ENCODE results near the gene CLCN7. TPM values are rescaled to one million over a fixed set of nuclear protein-coding genes. Genes with fewer than 3 reads are reported as not detected.

The CLCN7 gene
- polyA plus RNA-seq, 3 donors = 37.4 to 249 (median 56.5) TPM

DNA sequence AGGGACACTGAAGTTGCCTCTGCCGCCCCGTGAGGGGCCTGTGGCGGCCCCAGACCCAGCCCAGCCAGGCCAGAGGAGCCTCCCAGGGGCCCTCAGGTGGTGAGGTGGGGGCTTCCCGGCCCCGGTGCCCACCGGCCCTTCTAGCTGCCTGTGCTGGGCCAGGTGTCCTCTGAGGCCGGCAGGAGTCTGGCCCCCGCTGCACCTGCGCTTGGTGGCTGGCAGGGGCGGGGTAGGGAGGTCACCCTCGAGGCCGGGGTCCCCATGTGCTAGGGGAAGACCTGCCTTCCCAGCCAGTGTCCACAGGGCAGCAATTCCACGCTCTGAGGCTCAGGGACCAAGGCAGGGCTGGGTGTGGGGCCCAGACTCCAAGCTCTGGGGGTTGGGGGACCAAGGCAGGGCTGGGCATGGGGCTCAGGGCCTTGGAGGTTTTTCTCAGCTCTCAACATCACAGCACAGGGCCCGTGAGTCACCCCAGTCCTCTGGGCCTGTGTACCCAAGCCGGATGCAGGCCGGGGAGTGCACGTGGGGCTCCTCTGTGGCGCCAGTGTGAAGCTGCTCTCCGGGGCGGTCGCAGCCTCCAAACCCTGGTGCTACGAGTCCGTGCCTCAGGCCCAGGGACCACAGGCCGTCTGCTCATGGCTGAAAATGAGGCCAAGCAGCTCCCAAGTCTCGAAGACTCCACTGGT is 29.2 kb downstream of the CLCN7 start:
- no peak overlapping the region for H2AFZ ChIP-seq (ENCODE audit: insufficient read depth, low read depth, low read length, poor library complexity, severe bottlenecking)
- WGBS (ENCODE audit: insufficient coverage) = 92% methylated on average over 23 of the region's 25 CpGs
- no peak overlapping the region for H3K4me3 ChIP-seq (replicated peaks in 1 of 3; ENCODE audit: low read depth in 2 of 3, low read length in 3 of 3)
- Mint-ChIP-seq H3K27me3 (ENCODE audit: low read depth in 3 of 3) (peaks cover 0 to 3% (median 0%) of the 10 kb centered on the region in 3 donors), H3K27ac (no peak overlapping the region), H3K36me3 (peaks cover 30 to 39% of the 10 kb centered on the region in 2 donors), H3K4me3 (no peak overlapping the region), H3K4me1 (no peaks in the 10 kb centered on the region), H3K9me3 (no peaks in the 10 kb centered on the region)
- peaks cover 32% of the 10 kb centered on the region for H4K20me1 ChIP-seq (ENCODE audit: insufficient read depth, low read length)
- H3K9me3 ChIP-seq (replicated peaks in 1 of 2; ENCODE audit: control insufficient read depth in 1 of 2, insufficient read depth in 1 of 2, low read length in 2 of 2) = no peaks in the 10 kb centered on the region
- no peaks in the 10 kb centered on the region for H3K4me1 ChIP-seq (ENCODE audit: control insufficient read depth in 1 of 2, insufficient read depth in 2 of 2, low read length in 2 of 2)
- peaks cover 51 to 53% of the 10 kb centered on the region in 2 donors for H3K36me3 ChIP-seq (replicated peaks in 1 of 2; ENCODE audit: control insufficient read depth in 1 of 2, insufficient read depth in 2 of 2, low read length in 2 of 2)
- H3K27me3 ChIP-seq (ENCODE audit: control insufficient read depth in 2 of 2, insufficient read depth in 2 of 2, low read length in 2 of 2) = no peaks in the 10 kb centered on the region
- H3K4me2 ChIP-seq (replicated peaks; ENCODE audit: extremely low read depth, low read length, poor library complexity, severe bottlenecking) = no peak overlapping the region
- H3K27ac ChIP-seq (ENCODE audit: low read depth in 1 of 2, low read length in 2 of 2) = no peak overlapping the region
- TF ChIP-seq, protein P1, sequence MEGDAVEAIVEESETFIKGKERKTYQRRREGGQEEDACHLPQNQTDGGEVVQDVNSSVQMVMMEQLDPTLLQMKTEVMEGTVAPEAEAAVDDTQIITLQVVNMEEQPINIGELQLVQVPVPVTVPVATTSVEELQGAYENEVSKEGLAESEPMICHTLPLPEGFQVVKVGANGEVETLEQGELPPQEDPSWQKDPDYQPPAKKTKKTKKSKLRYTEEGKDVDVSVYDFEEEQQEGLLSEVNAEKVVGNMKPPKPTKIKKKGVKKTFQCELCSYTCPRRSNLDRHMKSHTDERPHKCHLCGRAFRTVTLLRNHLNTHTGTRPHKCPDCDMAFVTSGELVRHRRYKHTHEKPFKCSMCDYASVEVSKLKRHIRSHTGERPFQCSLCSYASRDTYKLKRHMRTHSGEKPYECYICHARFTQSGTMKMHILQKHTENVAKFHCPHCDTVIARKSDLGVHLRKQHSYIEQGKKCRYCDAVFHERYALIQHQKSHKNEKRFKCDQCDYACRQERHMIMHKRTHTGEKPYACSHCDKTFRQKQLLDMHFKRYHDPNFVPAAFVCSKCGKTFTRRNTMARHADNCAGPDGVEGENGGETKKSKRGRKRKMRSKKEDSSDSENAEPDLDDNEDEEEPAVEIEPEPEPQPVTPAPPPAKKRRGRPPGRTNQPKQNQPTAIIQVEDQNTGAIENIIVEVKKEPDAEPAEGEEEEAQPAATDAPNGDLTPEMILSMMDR (IDR thresholded peaks at IDR 0.05) = no peak
- intact Hi-C loops (cut with micrococcal nuclease) = no loop called here
- no peak for DNase-seq
- no peaks in the 10 kb centered on the region for H3K79me2 ChIP-seq (ENCODE audit: insufficient read depth, low read length)
- H3K9ac ChIP-seq (ENCODE audit: insufficient read depth, low read length, poor library complexity, severe bottlenecking) = no peak overlapping the region

- Histone ChIP-seq H3K4me2 (replicated peaks; ENCODE audit: extremely low read depth, low read length, poor library complexity, severe bottlenecking) (no peak overlapping the region), H3K79me2 (ENCODE audit: insufficient read depth, low read length) (no peaks in the 10 kb centered on the region), H3K36me3 (replicated peaks in 1 of 2; ENCODE audit: control insufficient read depth in 1 of 2, insufficient read depth in 2 of 2, low read length in 2 of 2) (peaks cover 43 to 45% of the 10 kb centered on the region in 2 donors), H4K20me1 (ENCODE audit: insufficient read depth, low read length) (peaks cover 28% of the 10 kb centered on the region), H3K4me3 (replicated peaks in 1 of 3; ENCODE audit: low read depth in 2 of 3, low read length in 3 of 3) (no peak overlapping the region), H3K9ac (ENCODE audit: insufficient read depth, low read length, poor library complexity, severe bottlenecking) (no peak overlapping the region), H2AFZ (ENCODE audit: insufficient read depth, low read depth, low read length, poor library complexity, severe bottlenecking) (no peak overlapping the region), H3K9me3 (replicated peaks in 1 of 2; ENCODE audit: control insufficient read depth in 1 of 2, insufficient read depth in 1 of 2, low read length in 2 of 2) (no peaks in the 10 kb centered on the region), H3K27ac (ENCODE audit: low read depth in 1 of 2, low read length in 2 of 2) (no peak overlapping the region), H3K27me3 (ENCODE audit: control insufficient read depth in 2 of 2, insufficient read depth in 2 of 2, low read length in 2 of 2) (no peaks in the 10 kb centered on the region), H3K4me1 (ENCODE audit: control insufficient read depth in 1 of 2, insufficient read depth in 2 of 2, low read length in 2 of 2) (no peaks in the 10 kb centered on the region)
- TF ChIP-seq, protein P1 (IDR thresholded peaks at IDR 0.05) = no peak
- peaks cover 0 to 3% (median 0%) of the 10 kb centered on the region in 3 donors for H3K27me3 Mint-ChIP-seq (ENCODE audit: low read depth in 3 of 3)
- no peak overlapping the region for H3K27ac Mint-ChIP-seq
- intact Hi-C loops (cut with micrococcal nuclease) = no loop called here
- H3K36me3 Mint-ChIP-seq = peaks cover 25 to 32% of the 10 kb centered on the region in 2 donors
- no peak for DNase-seq
- no peaks in the 10 kb centered on the region for H3K9me3 Mint-ChIP-seq
- H3K4me3 Mint-ChIP-seq = no peak overlapping the region
- H3K4me1 Mint-ChIP-seq = no peaks in the 10 kb centered on the region
- WGBS (ENCODE audit: insufficient coverage) = 81% methylated on average over 33 of the region's 48 CpGs
Measured at GRCh38 chr16:1444730-1445517, 29.9 kb downstream of the CLCN7 start.

Data from CD14-positive monocyte (primary cell).